ENCODE data around the gene CLCA1. TPM values are rescaled to one million over a fixed set of nuclear protein-coding genes. Genes with fewer than 3 reads are reported as not detected.
"Not testable (repeated sequence)": the region's sequence is repeated elsewhere in the genome, so short reads cannot be mapped to it uniquely, and the experiment has no call there.

Gene CLCA1
- total and polyA plus RNA-seq, 10 of the 15 experiments (the other 5 are each of a cell fraction or from before 2014, with no cell fraction given), result 0.13 TPM; not detected in 9

- FAIRE-seq (peak; percentile 70), ATAC-seq (peak; percentile 90), DNase-seq (ENCODE audit: low read depth, low spot score) (peak; percentile 17)
- BruUV-seq (replicated peaks); POLR2A ChIA-PET; H3K9me3 ChIP-seq (replicated peaks; ENCODE audit: control insufficient read depth, insufficient read depth, low read length); H3K4me1 ChIP-seq (ENCODE audit: control insufficient read depth, insufficient read depth, low read length); H3K27ac ChIP-seq (ENCODE audit: control insufficient read depth, insufficient read depth); H3K79me2 ChIP-seq (ENCODE audit: control insufficient read depth, insufficient read depth, low read length); H3K36me3 ChIP-seq (ENCODE audit: control insufficient read depth in 2 of 2, insufficient read depth in 2 of 2, low read length in 1 of 2); H3K27me3 ChIP-seq (replicated peaks in 1 of 2; ENCODE audit: control insufficient read depth in 2 of 2, insufficient read depth in 2 of 2, low read length in 1 of 2); H4K20me1 ChIP-seq (ENCODE audit: control insufficient read depth, insufficient read depth): not testable (repeated sequence)
- Histone ChIP-seq H3K9ac (ENCODE audit: control insufficient read depth, insufficient read depth, low read length) (peak overlapping the region; percentile 29; the same call in 1 of the 2 replicates), H2AFZ (ENCODE audit: control insufficient read depth, low read depth, low read length) (peak overlapping the region; percentile 98), H3K4me2 (ENCODE audit: control insufficient read depth, insufficient read depth) (peak overlapping the region; percentile 83), H3K4me3 (peak overlapping the region; percentile 67)
- in situ Hi-C loops (cut with MboI), result loop anchor here (5.0 to 25.0 kb wide), 2 partner anchors 120 to 585 kb away; no protein-coding TSS in a partner anchor
- TF ChIP-seq FOXM1 (IDR thresholded peaks at IDR 0.05; ENCODE audit: low read depth, low read length) (0 out of 2 replicates have a peak, but pooled peaks have one; percentile 17), RUNX3 (IDR thresholded peaks at IDR 0.05; ENCODE audit: low read length) (peak; percentile 70), TCF12 (IDR thresholded peaks at IDR 0.05; ENCODE audit: low read depth, low read length) (0 out of 2 replicates have a peak, but pooled peaks have one; percentile 9), NR2F1 (conservative IDR thresholded peaks at IDR 0.05) (0 out of 2 replicates have a peak, but pooled peaks have one; percentile 29), RAD21 (IDR thresholded peaks at IDR 0.05; ENCODE audit: insufficient read depth, low read depth, low read length) (peak; percentile 59), CTCF (IDR thresholded peaks at IDR 0.05 in 2 of 3, conservative IDR thresholded peaks at IDR 0.05 in 1 of 3; ENCODE audit: control insufficient read depth in 2 of 3, extremely low read depth in 1 of 3, insufficient read depth in 1 of 3, low read depth in 3 of 3, low read length in 3 of 3) (peak; percentile 37 to 68 (median 60)), SMC3 (IDR thresholded peaks at IDR 0.05; ENCODE audit: borderline replicate concordance, low read length) (peak; percentile 58; the same call in 1 of the 2 replicates), CHD2 (IDR thresholded peaks at IDR 0.05; ENCODE audit: borderline replicate concordance, low read depth, low read length) (peak; percentile 51; the same call in 1 of the 2 replicates), RB1 (IDR thresholded peaks at IDR 0.05; ENCODE audit: borderline replicate concordance) (0 out of 2 replicates have a peak, but pooled peaks have one; percentile 47), CREB1 (IDR thresholded peaks at IDR 0.05; ENCODE audit: low read depth) (peak; percentile 32; the same call in 1 of the 2 replicates), CREM (IDR thresholded peaks at IDR 0.05; ENCODE audit: low read depth) (peak; percentile 33; the same call in 1 of the 2 replicates), TCF3 (IDR thresholded peaks at IDR 0.05; ENCODE audit: borderline replicate concordance, insufficient read depth, low read depth, low read length) (0 out of 2 replicates have a peak, but pooled peaks have one; percentile 23), YY1 (IDR thresholded peaks at IDR 0.05; ENCODE audit: low read depth, low read length) (peak; percentile 40; the same call in 1 of the 2 replicates)
- ChIA-PET RAD21 (ENCODE audit: unreplicated experiment) (interaction anchor here (0.8 to 1.7 kb wide), 4 partner anchors 86 to 204 kb away, joined by 3 to 9 read pairs (median 4); no protein-coding TSS in a partner anchor), CTCF (interaction anchor here (0.7 to 11.1 kb wide), 21 partner anchors 9 to 520 kb away, joined by 3 to 104 read pairs (median 5); partner anchors contain the start of genes ODF2L and SH3GLB1), SMC1A (ENCODE audit: uncharacterized antibody, unreplicated experiment) (interaction anchor here (0.8 to 2.5 kb wide), 10 partner anchors 10 to 241 kb away, joined by 3 to 16 read pairs (median 4); no protein-coding TSS in a partner anchor)
- intact Hi-C loops (cut with micrococcal nuclease; ENCODE audit: unreplicated experiment), result loop anchor here (1.0 to 10.0 kb wide), 6 partner anchors 28 to 583 kb away; partner anchors contain the start of gene SH3GLB1
- under 1% methylated on average over 16 of the region's 16 CpGs for WGBS (ENCODE audit: insufficient coverage, insufficient replicate concordance, low lambda C conversion rate, missing lambda C conversion rate)
These were observed 33.5 kb downstream of the CLCA1 start for GRCh38 chr1:86502125-86502646.

Measured in GM12878 (cell line).